GM18498 (cell line): ENCODE data around the gene NCOR2.
A peak's percentile ranks its signal among the peaks of the same experiment; 100 is the strongest.
"Not testable (repeated sequence)": the region's sequence is repeated elsewhere in the genome, so short reads cannot be mapped to it uniquely, and the experiment has no call there.

Source experiments
- ATAC-seq: cut with Tn5 transposase; IDR thresholded peaks from one replicate; pipeline ENCODE4 v1.9.1; 2021; ENCODE audit warnings: mild to moderate bottlenecking, moderate library complexity; ENCODE audit not compliant: unreplicated experiment

Gene NCOR2

DNA sequence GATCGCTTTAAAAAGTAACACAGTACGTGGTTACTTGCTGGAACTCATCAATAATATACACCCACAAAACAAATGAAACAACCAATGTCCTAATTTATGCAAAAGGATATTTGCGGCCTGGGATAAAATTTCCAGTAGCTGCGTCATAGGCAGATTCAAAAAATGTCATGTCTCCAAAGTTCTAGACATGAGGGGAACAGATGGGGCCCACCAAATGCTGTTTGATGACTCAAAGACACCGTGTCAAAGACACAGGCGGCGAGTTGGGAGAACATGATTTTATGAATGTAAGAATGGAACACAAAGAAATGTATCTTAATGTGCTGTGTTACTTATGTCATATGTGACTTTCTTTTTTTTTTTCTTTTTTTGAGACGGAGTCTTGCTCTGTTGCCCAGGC, 34.3 kb upstream of the NCOR2 start:
- no peak for ATAC-seq

DNA sequence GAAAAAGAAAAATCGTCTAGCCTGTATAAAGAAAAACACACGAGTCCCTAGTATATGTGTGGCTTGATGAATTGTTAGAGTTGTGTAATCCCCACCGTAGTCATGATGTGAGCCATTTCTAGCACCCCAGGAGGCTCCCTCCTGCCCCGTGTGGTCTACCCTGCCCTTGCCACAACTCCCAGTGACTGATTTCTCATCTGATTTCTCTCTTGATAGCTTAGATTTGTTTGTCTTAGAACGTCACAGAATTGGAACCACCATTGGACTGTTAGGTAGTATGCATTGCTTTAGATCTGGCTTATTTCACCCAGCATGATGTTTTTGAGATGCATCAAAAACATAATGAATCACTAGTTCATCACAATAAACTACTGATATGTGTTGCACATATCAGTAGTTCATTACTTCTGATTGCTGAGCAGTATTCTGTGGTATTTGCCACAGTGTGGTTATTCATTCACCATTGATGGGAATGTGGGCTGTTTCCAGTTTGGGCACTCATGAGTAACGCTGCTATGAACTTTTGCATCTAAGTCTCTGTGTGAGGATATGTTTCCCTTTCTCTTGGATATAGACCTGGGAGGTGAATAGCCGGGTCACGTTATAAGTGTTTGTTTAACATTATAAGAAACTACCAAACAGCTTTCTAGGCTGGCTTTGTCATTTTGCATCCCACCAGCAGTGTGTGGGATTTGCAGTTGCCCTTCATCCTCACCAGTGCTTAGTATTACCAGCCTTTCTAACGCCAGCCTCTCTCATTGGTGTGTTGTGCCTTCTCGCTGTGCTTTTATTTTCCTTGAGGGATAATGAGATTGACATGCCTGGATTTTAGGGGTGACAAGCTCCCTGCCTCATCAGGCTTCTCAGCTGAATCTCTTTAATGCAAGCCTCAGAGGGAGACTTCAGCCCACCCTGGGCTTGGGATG, 31.9 kb upstream of the NCOR2 start:
- no peak for ATAC-seq

DNA sequence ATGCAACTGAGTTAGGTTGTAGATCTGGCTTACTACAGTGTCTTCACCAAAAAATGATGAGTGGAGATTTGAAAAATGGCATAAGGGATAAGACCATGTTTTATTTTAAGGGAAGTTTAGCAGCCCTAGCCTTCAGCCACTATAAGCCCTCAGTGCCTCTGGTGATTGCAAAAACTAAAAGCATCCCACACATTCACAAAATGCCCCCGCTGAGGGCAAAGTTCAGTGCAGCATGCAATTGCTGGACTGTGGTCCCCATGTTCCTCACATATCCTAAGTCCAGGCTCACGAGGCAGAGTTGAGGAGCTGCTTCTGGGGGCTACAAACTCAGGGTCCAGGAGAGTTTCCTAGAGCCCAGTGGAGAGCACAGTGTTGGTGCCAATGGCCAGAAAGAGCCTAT, 29.6 kb upstream of the NCOR2 start:
- ATAC-seq, result no peak

DNA sequence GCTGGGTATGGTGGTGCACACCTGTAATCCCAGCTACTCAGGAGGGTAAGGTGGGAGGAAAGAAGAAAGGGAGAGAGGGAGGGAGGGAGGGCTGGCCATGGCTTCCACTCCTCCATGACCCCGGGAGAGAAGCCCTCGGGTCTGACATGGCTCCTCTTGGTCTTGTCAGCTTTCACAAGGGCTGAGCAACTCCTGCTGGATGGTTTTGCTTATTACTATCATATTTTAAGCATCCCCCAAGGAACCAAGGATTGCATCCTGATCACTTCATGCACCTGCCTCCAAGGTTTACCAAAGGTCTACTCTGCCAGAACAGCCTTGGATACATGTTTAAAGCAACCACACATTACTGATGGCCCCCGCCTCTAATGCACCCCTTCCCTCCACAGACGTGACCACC, 28.0 kb upstream of the NCOR2 start:
- ATAC-seq, result no peak

- ATAC-seq, result no peak
Observed at GRCh38 chr12:124594851-124595250, 27.4 kb upstream of the NCOR2 start.

- ATAC-seq, result no peak
Observed at GRCh38 chr12:124593851-124594401, 26.5 kb upstream of the NCOR2 start.

DNA sequence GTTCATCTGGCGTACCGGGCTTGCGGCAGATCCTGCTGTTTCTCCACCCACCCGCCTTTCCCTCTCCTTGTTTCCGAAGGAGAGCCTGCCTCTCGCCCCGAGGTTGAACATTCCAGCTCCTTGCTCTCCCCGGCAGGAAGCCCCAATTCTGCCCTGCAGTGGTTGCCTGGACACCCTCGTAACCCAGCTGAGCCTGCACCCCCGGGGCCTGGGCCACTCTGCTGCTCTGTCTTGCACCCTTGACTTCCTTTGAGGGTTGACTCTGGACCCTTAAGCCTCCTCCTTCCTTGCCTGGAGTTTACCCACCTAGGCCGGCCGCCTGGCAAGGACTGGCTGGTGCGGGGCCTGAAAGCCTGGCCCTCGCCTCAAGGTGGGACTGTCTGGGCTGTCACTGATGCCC, 25.8 kb upstream of the NCOR2 start:
- ATAC-seq, result no peak

DNA sequence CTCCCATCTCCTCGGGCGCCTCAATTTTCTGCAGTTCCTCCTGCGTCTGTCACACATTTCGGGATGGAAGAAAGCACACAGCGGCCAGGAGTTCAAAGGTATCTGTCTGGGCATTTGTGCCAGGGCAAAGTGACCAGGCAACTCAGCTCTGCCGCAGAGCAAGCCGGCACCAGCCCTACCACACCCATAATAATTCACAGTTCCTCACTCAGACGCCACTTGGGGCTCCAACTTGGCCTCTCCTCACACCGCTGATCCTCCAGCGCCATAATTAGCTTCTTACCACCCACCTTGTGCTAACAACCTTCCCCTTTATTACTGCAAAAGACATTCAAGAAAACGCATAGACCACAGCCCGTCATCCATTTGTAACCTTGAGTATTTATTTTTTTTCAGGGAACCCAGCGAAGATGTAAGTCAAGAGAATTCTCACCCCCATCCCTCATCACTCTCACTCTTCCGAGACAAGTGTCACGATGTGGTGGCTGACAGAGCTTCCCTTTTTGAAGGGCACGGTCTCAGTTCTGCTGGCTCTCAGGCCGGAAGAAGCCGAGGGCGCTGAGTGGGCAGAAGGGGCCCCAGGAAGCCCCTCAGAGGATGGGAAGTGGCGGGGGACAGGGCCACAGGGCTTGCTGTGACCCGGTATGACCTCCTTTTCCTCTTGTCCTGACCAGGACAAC, 25.2 kb upstream of the NCOR2 start:
- peak; percentile 57 for ATAC-seq

- no peak for ATAC-seq
Observed at GRCh38 chr12:124592050-124592449, 24.6 kb upstream of the NCOR2 start.

DNA sequence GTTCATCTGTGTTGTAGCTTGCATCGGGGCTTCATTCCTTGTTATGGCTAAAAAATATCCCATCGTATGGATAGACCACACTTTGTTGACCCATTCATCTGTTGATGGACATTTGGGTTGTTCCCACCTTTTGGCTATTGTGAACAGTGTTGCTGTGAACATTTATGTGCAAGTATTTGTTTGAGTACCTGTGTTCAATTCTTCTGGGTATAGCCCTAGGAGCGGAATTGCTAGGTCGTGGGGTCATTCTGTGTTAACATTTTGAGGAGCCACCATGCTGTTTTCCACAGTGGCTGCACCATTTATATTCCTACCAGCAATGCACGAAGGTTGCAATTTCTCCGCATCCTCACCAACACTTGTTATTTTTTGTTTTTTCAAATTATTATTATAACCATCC, 23.0 kb upstream of the NCOR2 start:
- no peak for ATAC-seq

GRCh38 chr12:124588751-124589267, 21.4 kb upstream of the NCOR2 start:
- ATAC-seq, result no peak

GRCh38 chr12:124588018-124588634, 20.7 kb upstream of the NCOR2 start:
- ATAC-seq, result no peak

- ATAC-seq, result no peak
Observed at GRCh38 chr12:124586756-124587155, 19.3 kb upstream of the NCOR2 start.

- ATAC-seq, result not testable (repeated sequence)
Observed at GRCh38 chr12:124584494-124584893, 17.1 kb upstream of the NCOR2 start.

DNA sequence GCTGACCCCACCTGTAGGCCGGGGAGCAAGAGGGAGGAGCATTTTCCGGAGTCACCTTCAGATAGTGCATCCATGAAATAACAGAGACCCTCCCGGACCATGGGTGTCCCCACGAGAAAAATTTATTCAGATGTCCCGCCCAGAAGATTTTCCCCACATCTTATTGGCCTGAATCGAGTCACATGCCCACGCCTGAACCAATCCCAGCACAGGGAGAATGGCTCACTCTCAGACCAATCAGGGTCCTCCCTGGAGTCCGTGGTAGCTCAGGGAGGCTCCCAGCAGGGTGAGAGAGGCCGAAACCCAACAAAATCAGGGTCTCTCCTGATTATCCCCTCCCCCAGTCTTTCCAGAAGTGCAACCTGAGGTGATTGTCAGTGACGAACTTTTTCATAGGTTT, 16.4 kb upstream of the NCOR2 start:
- no peak for ATAC-seq

GRCh38 chr12:124582108-124582424, 14.7 kb upstream of the NCOR2 start:
- no peak for ATAC-seq

GRCh38 chr12:124581307-124582107, 14.1 kb upstream of the NCOR2 start:
- ATAC-seq, result no peak

DNA sequence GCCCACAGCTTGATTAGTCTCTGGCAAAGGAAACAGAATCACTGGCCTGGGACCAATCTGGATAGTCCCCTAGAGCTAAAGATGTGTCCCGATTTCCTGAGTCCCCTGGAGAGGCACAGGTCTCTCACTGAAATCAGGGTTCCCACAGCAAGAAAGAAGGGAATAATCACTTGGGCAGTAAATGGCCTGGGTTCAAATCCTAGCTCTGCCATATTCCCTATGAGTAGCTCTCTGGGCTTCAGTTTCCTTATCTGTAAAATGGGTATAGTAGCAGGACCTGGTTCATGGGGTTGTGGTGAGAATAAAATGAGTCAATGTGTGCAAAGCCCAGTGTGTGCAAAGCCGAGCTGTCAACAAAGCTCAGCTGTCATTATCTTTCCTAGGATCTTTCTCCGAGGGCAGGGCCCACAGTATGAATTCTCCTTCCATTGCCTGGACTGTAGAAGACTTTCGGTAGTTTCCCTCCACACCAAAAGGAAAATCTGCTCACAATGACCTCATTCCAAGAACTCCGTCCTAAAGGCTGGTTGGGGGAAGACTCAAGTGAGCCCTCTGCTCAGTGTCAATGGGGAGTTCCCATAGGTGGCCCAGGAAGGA, 12.6 kb upstream of the NCOR2 start:
- ATAC-seq, result no peak

- ATAC-seq, result no peak
Observed at GRCh38 chr12:124578854-124579253, 11.4 kb upstream of the NCOR2 start.

DNA sequence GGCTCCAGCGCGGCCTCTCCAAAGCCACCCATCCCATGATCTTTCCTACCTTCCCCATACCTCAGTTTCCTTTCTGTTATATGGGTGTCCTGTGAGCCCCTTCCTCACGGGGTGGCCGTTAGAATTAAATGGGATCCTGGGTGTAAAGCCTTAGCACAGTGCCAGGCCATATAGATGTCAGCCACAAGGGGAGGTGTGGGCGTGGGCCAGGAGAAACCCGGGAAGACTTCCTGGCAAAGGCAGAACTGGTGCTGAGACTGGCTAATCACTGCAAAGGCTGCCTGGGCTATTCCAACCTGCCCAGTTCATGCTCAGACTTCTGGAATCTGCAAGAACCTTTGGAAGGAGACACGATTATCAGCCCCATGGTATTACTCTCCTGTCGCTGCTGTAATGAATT, 11.0 kb upstream of the NCOR2 start:
- no peak for ATAC-seq
